ENCODE results near the gene COL6A6. TPM values are rescaled to one million over a fixed set of nuclear protein-coding genes. Genes with fewer than 3 reads are reported as not detected.

COL6A6 gene
- polyA plus RNA-seq (ENCODE audit: low read depth in 6 of 6), result under 1 TPM in 2 of 6 donors, not detected in 4; 0.04 to 0.05 TPM

- DNase-seq (no peak), ATAC-seq (ENCODE audit: low read depth in 2 of 2) (no peak)
- H3K9me3 Mint-ChIP-seq, result peaks cover 0 to 11% (median 2%) of the 10 kb centered on the region in 7 donors
- peaks cover 27 to 43% (median 30%) of the 10 kb centered on the region in 3 donors for H3K27me3 Mint-ChIP-seq
- H3K4me3 Mint-ChIP-seq, result no peak within 1 kb of the TSS
- H3K4me1 Mint-ChIP-seq, result peaks cover 0 to 2% (median 0%) of the 10 kb centered on the region in 3 donors
- peaks cover 0 to 9% of the 10 kb centered on the region in 2 donors for H3K36me3 Mint-ChIP-seq
- H3K27ac Mint-ChIP-seq, result no peak within 1 kb of the TSS
Measured at GRCh38 chr3:130516645-130517512, at the start of gene COL6A6. TSS of gene COL6A6 (plus strand) at chr3:130517177. CDS start at chr3:130560365, 43,188 bp downstream.

GRCh38 chr3:130468311-130468710 lies 48.7 kb upstream of the COL6A6 start:
- Mint-ChIP-seq H3K4me1 (peaks cover 0 to 4% (median 0%) of the 10 kb centered on the region in 3 donors), H3K27ac (no peak overlapping the region), H3K4me3 (no peak overlapping the region), H3K36me3 (no peaks in the 10 kb centered on the region), H3K9me3 (peaks cover 0 to 4% (median 0%) of the 10 kb centered on the region in 7 donors), H3K27me3 (peaks cover 5 to 21% (median 8%) of the 10 kb centered on the region in 3 donors)
- DNase-seq, result no peak
- ATAC-seq (ENCODE audit: low read depth in 2 of 2), result no peak

DNA sequence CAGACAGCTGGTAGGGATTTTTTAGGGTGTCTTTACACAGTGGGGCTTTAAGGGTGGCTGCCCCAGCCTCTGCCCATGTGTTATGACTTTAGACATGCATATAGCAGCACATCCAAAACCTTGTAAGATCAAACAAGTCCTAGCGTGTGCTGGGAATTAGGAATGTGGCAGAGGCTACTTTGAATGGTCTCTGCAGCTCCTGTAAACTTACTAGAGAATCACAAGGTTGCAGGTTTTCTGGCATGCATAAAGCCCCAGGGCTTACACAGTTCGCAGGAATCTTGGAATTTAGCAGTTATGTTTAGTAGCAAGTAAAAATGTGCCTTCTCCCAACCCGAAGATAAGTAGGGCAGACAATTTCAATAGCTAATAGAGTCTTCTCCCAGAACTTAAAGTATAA lies 46.9 kb upstream of the COL6A6 start:
- Mint-ChIP-seq H3K4me3 (no peak overlapping the region), H3K9me3 (peaks cover 0 to 15% (median 0%) of the 10 kb centered on the region in 7 donors), H3K36me3 (no peaks in the 10 kb centered on the region), H3K27ac (no peak overlapping the region), H3K27me3 (peaks cover 4 to 13% (median 5%) of the 10 kb centered on the region in 3 donors), H3K4me1 (peaks cover 0 to 4% (median 0%) of the 10 kb centered on the region in 3 donors)
- ATAC-seq (ENCODE audit: low read depth in 2 of 2) (no peak), DNase-seq (no peak)

GRCh38 chr3:130473416-130473815 lies 43.6 kb upstream of the COL6A6 start:
- no peak for ATAC-seq (ENCODE audit: low read depth in 2 of 2)
- no peak overlapping the region for H3K4me3 Mint-ChIP-seq
- H3K36me3 Mint-ChIP-seq, result no peaks in the 10 kb centered on the region
- no peak overlapping the region for H3K27ac Mint-ChIP-seq
- no peaks in the 10 kb centered on the region for H3K4me1 Mint-ChIP-seq
- no peak for DNase-seq
- peaks cover 3 to 10% (median 9%) of the 10 kb centered on the region in 3 donors for H3K27me3 Mint-ChIP-seq
- peaks cover 0 to 21% (median 4%) of the 10 kb centered on the region in 7 donors for H3K9me3 Mint-ChIP-seq

DNA sequence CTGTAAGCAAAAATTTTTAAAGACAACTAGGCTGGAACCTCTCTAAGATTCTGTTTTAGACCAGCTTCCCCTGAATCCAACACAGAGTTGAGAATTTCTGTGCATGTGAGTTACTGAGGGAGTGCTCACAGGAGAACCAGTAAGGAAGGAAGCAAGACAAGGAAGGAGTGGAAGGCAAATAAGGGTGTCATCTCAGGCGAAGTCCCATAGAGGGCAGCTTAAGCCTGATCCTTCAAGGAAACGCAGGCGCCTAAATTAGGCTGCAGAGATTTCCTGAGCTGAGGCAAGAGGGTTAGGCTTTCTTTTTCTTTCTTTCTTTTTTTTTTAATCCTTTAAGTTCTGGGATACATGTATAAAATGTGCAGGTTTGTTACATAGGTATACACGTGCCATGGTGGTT lies 36.2 kb upstream of the COL6A6 start:
- DNase-seq, result no peak
- Mint-ChIP-seq H3K9me3 (peaks cover 0 to 26% (median 9%) of the 10 kb centered on the region in 7 donors), H3K27me3 (peaks cover 0 to 5% (median 0%) of the 10 kb centered on the region in 3 donors), H3K4me1 (no peaks in the 10 kb centered on the region), H3K4me3 (no peak overlapping the region), H3K36me3 (no peaks in the 10 kb centered on the region), H3K27ac (no peak overlapping the region)
- no peak for ATAC-seq (ENCODE audit: low read depth in 2 of 2)

- Mint-ChIP-seq H3K36me3 (no peaks in the 10 kb centered on the region), H3K27ac (no peak overlapping the region), H3K9me3 (peaks cover 0 to 4% (median 1%) of the 10 kb centered on the region in 7 donors), H3K27me3 (peaks cover 0 to 11% (median 0%) of the 10 kb centered on the region in 3 donors), H3K4me1 (no peaks in the 10 kb centered on the region), H3K4me3 (no peak overlapping the region)
- DNase-seq (no peak), ATAC-seq (ENCODE audit: low read depth in 2 of 2) (no peak)
Measured at GRCh38 chr3:130488288-130488687, 28.7 kb upstream of the COL6A6 start.

- Mint-ChIP-seq H3K4me1 (no peaks in the 10 kb centered on the region), H3K9me3 (peaks cover 0 to 4% (median 1%) of the 10 kb centered on the region in 7 donors), H3K4me3 (no peak overlapping the region), H3K27me3 (peaks cover 0 to 11% (median 0%) of the 10 kb centered on the region in 3 donors), H3K36me3 (no peaks in the 10 kb centered on the region), H3K27ac (no peak overlapping the region)
- DNase-seq (no peak), ATAC-seq (ENCODE audit: low read depth in 2 of 2) (no peak)
Measured at GRCh38 chr3:130488769-130489450, 28.1 kb upstream of the COL6A6 start.

DNA sequence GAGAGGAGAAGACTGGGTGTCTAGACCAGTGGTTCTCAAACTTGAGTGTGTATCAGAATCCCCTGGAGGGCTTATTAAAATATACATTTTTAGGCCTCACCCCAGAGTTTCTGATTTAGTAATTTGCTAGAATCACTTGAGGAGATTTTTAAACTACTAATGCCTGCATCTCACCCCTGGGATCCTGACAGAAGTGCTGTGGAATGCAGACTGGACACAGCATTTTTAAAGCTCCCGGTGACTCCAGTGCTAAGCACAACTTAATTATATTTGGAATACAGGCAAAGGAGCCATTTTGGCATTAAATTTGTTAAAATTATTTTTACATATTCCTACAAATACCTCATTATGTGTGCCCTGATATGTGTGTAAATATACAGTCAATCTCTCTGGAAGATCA lies 26.7 kb upstream of the COL6A6 start:
- peak overlapping the region in 1 of 6 donors; percentile 3 for H3K27ac Mint-ChIP-seq
- peaks cover 0 to 11% (median 0%) of the 10 kb centered on the region in 3 donors for H3K27me3 Mint-ChIP-seq
- peaks cover 0 to 6% (median 1%) of the 10 kb centered on the region in 7 donors for H3K9me3 Mint-ChIP-seq
- no peak for DNase-seq
- no peaks in the 10 kb centered on the region for H3K36me3 Mint-ChIP-seq
- H3K4me3 Mint-ChIP-seq, result no peak overlapping the region
- H3K4me1 Mint-ChIP-seq, result no peaks in the 10 kb centered on the region
- ATAC-seq (ENCODE audit: low read depth in 2 of 2), result no peak

GRCh38 chr3:130491431-130491830 lies 25.5 kb upstream of the COL6A6 start:
- H3K27ac Mint-ChIP-seq, result no peak overlapping the region
- H3K4me1 Mint-ChIP-seq, result no peaks in the 10 kb centered on the region
- H3K36me3 Mint-ChIP-seq, result no peaks in the 10 kb centered on the region
- H3K27me3 Mint-ChIP-seq, result peaks cover 0 to 11% (median 0%) of the 10 kb centered on the region in 3 donors
- no peak for ATAC-seq (ENCODE audit: low read depth in 2 of 2)
- DNase-seq, result no peak
- H3K9me3 Mint-ChIP-seq, result peaks cover 0 to 4% (median 0%) of the 10 kb centered on the region in 7 donors
- H3K4me3 Mint-ChIP-seq, result no peak overlapping the region

GRCh38 chr3:130504701-130505100 lies 12.3 kb upstream of the COL6A6 start:
- no peaks in the 10 kb centered on the region for H3K4me1 Mint-ChIP-seq
- H3K27ac Mint-ChIP-seq, result no peak overlapping the region
- peaks cover 0 to 17% (median 10%) of the 10 kb centered on the region in 3 donors for H3K27me3 Mint-ChIP-seq
- H3K36me3 Mint-ChIP-seq, result no peaks in the 10 kb centered on the region
- H3K4me3 Mint-ChIP-seq, result no peak overlapping the region
- DNase-seq, result no peak
- H3K9me3 Mint-ChIP-seq, result no peaks in the 10 kb centered on the region
- no peak for ATAC-seq (ENCODE audit: low read depth in 2 of 2)

DNA sequence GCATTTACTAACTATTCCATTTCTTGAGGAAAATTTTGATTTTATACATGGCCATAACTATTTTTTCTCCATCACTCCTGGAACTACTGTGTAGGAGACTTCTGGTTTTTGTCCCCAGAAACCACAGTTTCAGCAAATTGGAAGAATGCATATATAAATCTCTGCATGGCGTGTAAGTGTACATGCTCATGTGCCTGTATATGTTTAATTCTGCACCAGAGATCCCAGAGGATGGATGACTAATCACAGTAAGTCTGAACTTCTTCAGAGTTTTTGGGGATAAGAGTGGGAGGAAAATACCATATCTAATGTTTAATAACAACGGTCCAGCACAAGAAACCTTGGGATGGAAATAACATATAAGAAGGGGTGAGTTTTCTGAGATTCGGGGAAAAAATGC lies 10.9 kb upstream of the COL6A6 start:
- H3K27ac Mint-ChIP-seq, result no peak overlapping the region
- H3K9me3 Mint-ChIP-seq, result no peaks in the 10 kb centered on the region
- H3K4me1 Mint-ChIP-seq, result no peaks in the 10 kb centered on the region
- no peak overlapping the region for H3K4me3 Mint-ChIP-seq
- DNase-seq, result no peak
- no peak for ATAC-seq (ENCODE audit: low read depth in 2 of 2)
- peaks cover 0 to 17% (median 12%) of the 10 kb centered on the region in 3 donors for H3K27me3 Mint-ChIP-seq
- H3K36me3 Mint-ChIP-seq, result no peaks in the 10 kb centered on the region

GRCh38 chr3:130507746-130508145 lies 9.2 kb upstream of the COL6A6 start:
- Mint-ChIP-seq H3K4me3 (no peak overlapping the region), H3K9me3 (peaks cover 0 to 6% (median 0%) of the 10 kb centered on the region in 7 donors), H3K4me1 (no peaks in the 10 kb centered on the region), H3K27me3 (peaks cover 0 to 21% (median 17%) of the 10 kb centered on the region in 3 donors), H3K27ac (no peak overlapping the region), H3K36me3 (no peaks in the 10 kb centered on the region)
- DNase-seq, result no peak
- ATAC-seq (ENCODE audit: low read depth in 2 of 2), result no peak

DNA sequence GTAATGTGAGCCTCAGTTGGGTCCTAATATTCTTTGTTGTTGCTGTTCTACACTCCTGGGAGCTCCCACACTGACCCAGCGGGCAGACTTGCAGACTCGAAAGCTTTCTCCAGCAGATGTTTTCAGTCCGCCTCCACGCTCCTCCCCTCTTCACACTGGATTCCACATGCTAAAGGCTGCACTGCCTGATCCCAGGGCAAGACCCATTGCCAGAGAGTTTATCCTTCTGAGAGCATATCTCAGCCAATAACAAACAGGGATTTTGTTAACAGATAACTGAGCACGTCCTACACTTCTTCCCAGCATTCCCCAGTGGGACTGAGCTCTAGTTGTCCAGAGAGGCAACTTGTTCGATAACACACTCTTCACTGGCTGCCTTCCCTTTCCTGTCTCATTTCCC lies 8.0 kb upstream of the COL6A6 start:
- ATAC-seq (ENCODE audit: low read depth in 2 of 2) (no peak), DNase-seq (no peak)
- H3K36me3 Mint-ChIP-seq, result no peaks in the 10 kb centered on the region
- no peak overlapping the region for H3K27ac Mint-ChIP-seq
- peaks cover 2 to 23% (median 17%) of the 10 kb centered on the region in 3 donors for H3K27me3 Mint-ChIP-seq
- H3K9me3 Mint-ChIP-seq, result peaks cover 0 to 6% (median 0%) of the 10 kb centered on the region in 7 donors
- no peaks in the 10 kb centered on the region for H3K4me1 Mint-ChIP-seq
- H3K4me3 Mint-ChIP-seq, result no peak overlapping the region
